HepG2 (cell line): ENCODE measurements around the gene NGLY1. TPM values are rescaled to one million over a fixed set of nuclear protein-coding genes. Genes with fewer than 3 reads are reported as not detected.
A peak's percentile ranks its signal among the peaks of the same experiment; 100 is the strongest.

Experiments
- CEBPZ ChIP-seq: IDR thresholded peaks from 2 replicates; pipeline ENCODE4 v1.6.1; 2012; ENCODE audit warnings: low read length, improper control_type of control experiment
- ISX ChIP-seq: sonication (generic); formaldehyde crosslinking; conservative IDR thresholded peaks from 2 replicates; pipeline ENCODE4 v1.5.0; 2020; ENCODE audit warnings: missing genetic modification reagents
- MAFK ChIP-seq, 2 experiments: IDR thresholded peaks in 1 of 2; conservative IDR thresholded peaks in 1 of 2; 2 replicates each; pipeline ENCODE4 v1.6.1; 2011; ENCODE audit warnings: improper control_type of control experiment in 2 of 2, low read length in 2 of 2
- MNT ChIP-seq: fragments of 450-650 bp; IDR thresholded peaks from 2 replicates; pipeline ENCODE4 v1.6.1; 2016
- ZBTB4 ChIP-seq: sonication (generic); formaldehyde crosslinking; IDR thresholded peaks from 2 replicates; pipeline ENCODE4 v1.4.0; 2020; ENCODE audit warnings: missing genetic modification reagents, mild to moderate bottlenecking, borderline replicate concordance
- ZBTB43 ChIP-seq: sonication (generic); formaldehyde crosslinking; conservative IDR thresholded peaks from 2 replicates; pipeline ENCODE4 v1.4.0; 2020; ENCODE audit warnings: missing genetic modification reagents
- ZNF280D ChIP-seq: sonication (generic); formaldehyde crosslinking; IDR thresholded peaks from 2 replicates; pipeline ENCODE4 v1.5.1; 2020; ENCODE audit warnings: mild to moderate bottlenecking, missing genetic modification reagents
- ZNF503 ChIP-seq: sonication (generic); formaldehyde crosslinking; IDR thresholded peaks from 2 replicates; pipeline ENCODE4 v1.4.0; 2020; ENCODE audit warnings: missing genetic modification reagents
- ZNF567 ChIP-seq: sonication (generic); formaldehyde crosslinking; IDR thresholded peaks from 2 replicates; pipeline ENCODE4 v1.8.1; 2023; ENCODE audit warnings: mild to moderate bottlenecking, missing genetic modification reagents, borderline replicate concordance
- ZNF7 ChIP-seq: IDR thresholded peaks from 2 replicates; pipeline ENCODE4 v1.6.1; 2016; ENCODE audit warnings: missing biosample characterization, missing genetic modification reagents
- ZSCAN12 ChIP-seq: sonication (generic); formaldehyde crosslinking; IDR thresholded peaks from 2 replicates; pipeline ENCODE4 v1.9.0; 2021; ENCODE audit warnings: mild to moderate bottlenecking, missing genetic modification reagents
- polyA plus RNA-seq, 8 experiments: library from polyadenylated mRNA; depleted of rRNA in 3 of 8; stranded (reverse) in 7 of 8; unstranded in 1 of 8; fragments of >200 nt; fragmentation: Illumina TruSeq in 4 of 8; extraction: Trizol in 4 of 8; gene quantifications; 2 replicates each; pipeline versions ENCODE4 v1.2.1 to v1.2.3, GENCODE V29; 2011 to 2016; ENCODE audit warnings: low read depth in 4 of 8, missing spikeins in 1 of 8, mixed read lengths in 1 of 8; ENCODE audit not compliant: insufficient read depth in 1 of 8
- total RNA-seq, 5 experiments: library from RNA; depleted of rRNA; stranded (reverse); fragments of >200 nt; fragmentation: Illumina TruSeq; extraction: Trizol; gene quantifications; 2 replicates each; pipeline ENCODE4 v1.2.3, GENCODE V29; 2016; ENCODE audit warnings: low read depth in 1 of 5

NGLY1 gene
- total and polyA plus RNA-seq, 2 of the 13 experiments (the other 11 are each of a cell fraction or from before 2014, with no cell fraction given), result 28.2 to 44.5 TPM

- peak; percentile 65; the same call in 1 of the 2 replicates for TF ChIP-seq ZNF280D (CRISPR knock-in tag)
- TF ChIP-seq ISX, result no peak
- TF ChIP-seq ZBTB4 (CRISPR knock-in tag), result no peak
- no peak; the same call in 1 of the 2 replicates for TF ChIP-seq ZNF567 (CRISPR knock-in tag)
- peak; percentile 76; the same call in 1 of the 2 replicates for TF ChIP-seq ZBTB43
- no peak; a peak in 1 of 4 replicates for TF ChIP-seq MAFK (conservative IDR thresholded peaks at IDR 0.05 in 1 of 2, IDR thresholded peaks at IDR 0.05 in 1 of 2; ENCODE audit: low read length in 2 of 2)
- TF ChIP-seq ZNF503, result 0 out of 2 replicates have a peak, but pooled peaks have one; percentile 63
- TF ChIP-seq ZSCAN12 (CRISPR knock-in tag), result 0 out of 2 replicates have a peak, but pooled peaks have one; percentile 23
- no peak for TF ChIP-seq CEBPZ
- peak; percentile 35 for TF ChIP-seq MNT
- no peak for TF ChIP-seq ZNF7 (CRISPR knock-in tag)
These were observed 6.6 kb upstream of the NGLY1 start, which contains the start of gene OXSM (continued) for GRCh38 chr3:25789596-25790556.
